HG03558 (cell line): ENCODE results near the gene SRGAP2B.
"Not testable (repeated sequence)": the region's sequence is repeated elsewhere in the genome, so short reads cannot be mapped to it uniquely, and the experiment has no call there.

ENCODE experiments used
- ATAC-seq: cut with Tn5 transposase; IDR thresholded peaks from one replicate; pipeline ENCODE4 v1.9.1; 2021; ENCODE audit warnings: moderate number of reproducible peaks; ENCODE audit not compliant: unreplicated experiment; ENCODE audit errors: extremely low read depth

Gene SRGAP2B

GRCh38 chr1:145093517-145094149 lies 1.5 kb downstream of the SRGAP2B start:
- not testable (repeated sequence) for ATAC-seq

GRCh38 chr1:145082483-145083255 lies 12.5 kb downstream of the SRGAP2B start:
- ATAC-seq: not testable (repeated sequence)

GRCh38 chr1:145080193-145080592 lies 14.9 kb downstream of the SRGAP2B start:
- not testable (repeated sequence) for ATAC-seq

GRCh38 chr1:145079737-145080136 lies 15.4 kb downstream of the SRGAP2B start:
- not testable (repeated sequence) for ATAC-seq

GRCh38 chr1:145078787-145079370 lies 16.2 kb downstream of the SRGAP2B start:
- ATAC-seq: not testable (repeated sequence)

GRCh38 chr1:145077872-145078786 lies 17.0 kb downstream of the SRGAP2B start:
- ATAC-seq: not testable (repeated sequence)

- ATAC-seq: not testable (repeated sequence)
These were observed 18.3 kb downstream of the SRGAP2B start for GRCh38 chr1:145076877-145077276.

- ATAC-seq: not testable (repeated sequence)
These were observed 21.0 kb downstream of the SRGAP2B start for GRCh38 chr1:145074021-145074559.

GRCh38 chr1:145071569-145071968 lies 23.6 kb downstream of the SRGAP2B start:
- not testable (repeated sequence) for ATAC-seq

- ATAC-seq: not testable (repeated sequence)
These were observed 28.6 kb downstream of the SRGAP2B start for GRCh38 chr1:145066486-145066885.

GRCh38 chr1:145065194-145065826 lies 29.8 kb downstream of the SRGAP2B start:
- ATAC-seq: not testable (repeated sequence)

GRCh38 chr1:145063941-145064648 lies 31.0 kb downstream of the SRGAP2B start:
- not testable (repeated sequence) for ATAC-seq

GRCh38 chr1:145063285-145063684 lies 31.8 kb downstream of the SRGAP2B start:
- not testable (repeated sequence) for ATAC-seq

- peak; percentile 42 for ATAC-seq
These were observed 36.9 kb downstream of the SRGAP2B start for GRCh38 chr1:145058184-145058583.

- ATAC-seq: peak; percentile 96
These were observed 39.8 kb downstream of the SRGAP2B start for GRCh38 chr1:145055217-145055760.

- not testable (repeated sequence) for ATAC-seq
These were observed 41.7 kb downstream of the SRGAP2B start for GRCh38 chr1:145053428-145053827.

- not testable (repeated sequence) for ATAC-seq
These were observed 42.9 kb downstream of the SRGAP2B start for GRCh38 chr1:145052019-145052776.
